OCI-LY7 (cell line): Measurements from ENCODE around the gene TMPRSS5.

ENCODE experiments used
- EZH2phosphoT487 ChIP-seq: fragments of 200-600 bp; sonication (generic); IDR thresholded peaks from 2 replicates; pipeline ENCODE4 v1.6.1; 2018; ENCODE audit warnings: low read depth, borderline replicate concordance, mild to moderate bottlenecking, mixed run types, antibody characterized with exemption, low read length, moderate library complexity, mixed read lengths
- TF ChIP-seq, protein P1 (sequence below): fragments of 200-600 bp; sonication (generic); conservative IDR thresholded peaks from 2 replicates; pipeline ENCODE4 v1.5.1; 2014; ENCODE audit warnings: mild to moderate bottlenecking, antibody characterized with exemption, low read length, moderate library complexity, mixed read lengths

DNA sequence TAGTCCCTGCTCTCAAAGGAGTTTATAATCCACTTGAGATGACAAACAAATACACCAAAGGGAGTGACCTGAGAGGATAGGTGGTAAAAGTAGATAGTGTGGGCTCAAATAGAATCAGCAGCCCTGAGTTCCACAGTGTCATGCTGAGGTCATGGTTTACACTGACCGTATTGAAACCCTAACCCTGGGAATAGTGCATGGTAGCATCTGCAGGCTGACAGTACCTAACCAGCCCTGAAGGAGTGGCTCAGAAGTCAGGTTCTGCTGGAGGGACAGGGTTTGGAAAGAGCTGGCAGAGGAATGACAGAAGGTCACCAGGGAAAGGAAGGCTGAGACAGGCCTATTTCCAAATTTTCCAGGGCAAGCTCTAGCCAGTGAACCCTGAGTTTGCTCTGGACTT is 9.2 kb upstream of the TMPRSS5 start:
- TF ChIP-seq, protein P1, sequence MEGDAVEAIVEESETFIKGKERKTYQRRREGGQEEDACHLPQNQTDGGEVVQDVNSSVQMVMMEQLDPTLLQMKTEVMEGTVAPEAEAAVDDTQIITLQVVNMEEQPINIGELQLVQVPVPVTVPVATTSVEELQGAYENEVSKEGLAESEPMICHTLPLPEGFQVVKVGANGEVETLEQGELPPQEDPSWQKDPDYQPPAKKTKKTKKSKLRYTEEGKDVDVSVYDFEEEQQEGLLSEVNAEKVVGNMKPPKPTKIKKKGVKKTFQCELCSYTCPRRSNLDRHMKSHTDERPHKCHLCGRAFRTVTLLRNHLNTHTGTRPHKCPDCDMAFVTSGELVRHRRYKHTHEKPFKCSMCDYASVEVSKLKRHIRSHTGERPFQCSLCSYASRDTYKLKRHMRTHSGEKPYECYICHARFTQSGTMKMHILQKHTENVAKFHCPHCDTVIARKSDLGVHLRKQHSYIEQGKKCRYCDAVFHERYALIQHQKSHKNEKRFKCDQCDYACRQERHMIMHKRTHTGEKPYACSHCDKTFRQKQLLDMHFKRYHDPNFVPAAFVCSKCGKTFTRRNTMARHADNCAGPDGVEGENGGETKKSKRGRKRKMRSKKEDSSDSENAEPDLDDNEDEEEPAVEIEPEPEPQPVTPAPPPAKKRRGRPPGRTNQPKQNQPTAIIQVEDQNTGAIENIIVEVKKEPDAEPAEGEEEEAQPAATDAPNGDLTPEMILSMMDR: no peak
- TF ChIP-seq EZH2phosphoT487: no peak
